ENCODE measurements around the gene CRB2.

Gene CRB2

DNA sequence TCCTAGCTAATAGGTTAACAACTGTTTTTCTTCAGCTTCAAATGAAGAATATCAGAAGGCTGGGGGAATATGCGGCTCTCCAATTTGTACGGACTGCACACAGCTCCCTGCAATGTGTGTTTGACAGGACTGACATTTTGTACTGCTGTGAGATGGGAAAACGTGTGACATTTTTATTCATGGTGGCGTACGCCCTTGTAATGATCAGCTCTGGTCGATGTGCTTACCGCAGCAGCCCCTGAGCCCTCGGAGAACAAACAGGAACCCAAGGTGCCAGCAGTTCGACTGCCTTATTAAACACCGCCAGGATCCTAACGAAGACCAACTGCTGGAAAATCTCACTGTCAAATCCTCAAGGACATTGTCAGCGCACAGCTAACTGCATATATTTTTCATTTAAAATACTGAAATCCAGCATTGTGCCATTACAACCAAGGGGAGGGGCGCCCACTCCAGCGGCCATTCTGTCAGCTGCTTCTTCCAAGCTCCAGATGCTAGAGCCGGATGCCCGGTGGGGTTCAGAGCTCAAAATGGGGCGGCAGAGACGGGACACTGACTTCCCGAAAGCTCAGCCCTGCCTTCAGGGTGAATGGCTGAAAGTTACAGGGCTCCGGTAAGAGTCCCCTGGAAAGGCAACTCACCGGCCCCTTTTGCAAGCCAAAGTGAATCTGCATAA is 66.8 kb downstream of the CRB2 start:
- DNase-seq (ENCODE audit: insufficient read length, low spot score) (no peak), FAIRE-seq (no peak)
- TF ChIP-seq, protein P1, sequence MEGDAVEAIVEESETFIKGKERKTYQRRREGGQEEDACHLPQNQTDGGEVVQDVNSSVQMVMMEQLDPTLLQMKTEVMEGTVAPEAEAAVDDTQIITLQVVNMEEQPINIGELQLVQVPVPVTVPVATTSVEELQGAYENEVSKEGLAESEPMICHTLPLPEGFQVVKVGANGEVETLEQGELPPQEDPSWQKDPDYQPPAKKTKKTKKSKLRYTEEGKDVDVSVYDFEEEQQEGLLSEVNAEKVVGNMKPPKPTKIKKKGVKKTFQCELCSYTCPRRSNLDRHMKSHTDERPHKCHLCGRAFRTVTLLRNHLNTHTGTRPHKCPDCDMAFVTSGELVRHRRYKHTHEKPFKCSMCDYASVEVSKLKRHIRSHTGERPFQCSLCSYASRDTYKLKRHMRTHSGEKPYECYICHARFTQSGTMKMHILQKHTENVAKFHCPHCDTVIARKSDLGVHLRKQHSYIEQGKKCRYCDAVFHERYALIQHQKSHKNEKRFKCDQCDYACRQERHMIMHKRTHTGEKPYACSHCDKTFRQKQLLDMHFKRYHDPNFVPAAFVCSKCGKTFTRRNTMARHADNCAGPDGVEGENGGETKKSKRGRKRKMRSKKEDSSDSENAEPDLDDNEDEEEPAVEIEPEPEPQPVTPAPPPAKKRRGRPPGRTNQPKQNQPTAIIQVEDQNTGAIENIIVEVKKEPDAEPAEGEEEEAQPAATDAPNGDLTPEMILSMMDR (IDR thresholded peaks at IDR 0.05; ENCODE audit: insufficient read depth, missing control alignments): no peak

DNA sequence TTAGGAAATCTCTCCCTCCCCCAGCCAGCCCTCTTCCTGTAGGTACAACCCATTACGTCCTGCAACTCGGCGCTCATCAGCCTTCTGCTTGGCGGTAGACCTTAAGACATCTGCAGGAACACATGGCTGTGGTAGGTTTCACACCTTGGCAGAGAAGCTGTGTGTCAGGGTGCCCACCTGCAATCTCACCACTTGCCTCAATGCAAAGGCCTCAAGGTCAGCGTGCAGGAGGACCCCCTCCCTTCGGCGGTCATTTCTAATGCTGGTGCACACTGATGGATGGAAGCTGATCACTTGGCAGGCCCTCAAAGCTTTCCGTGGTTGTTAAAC is 67.3 kb downstream of the CRB2 start:
- no peak for FAIRE-seq
- DNase-seq (ENCODE audit: insufficient read length, low spot score): no peak
- TF ChIP-seq, protein P1 (IDR thresholded peaks at IDR 0.05; ENCODE audit: insufficient read depth, missing control alignments): no peak

DNA sequence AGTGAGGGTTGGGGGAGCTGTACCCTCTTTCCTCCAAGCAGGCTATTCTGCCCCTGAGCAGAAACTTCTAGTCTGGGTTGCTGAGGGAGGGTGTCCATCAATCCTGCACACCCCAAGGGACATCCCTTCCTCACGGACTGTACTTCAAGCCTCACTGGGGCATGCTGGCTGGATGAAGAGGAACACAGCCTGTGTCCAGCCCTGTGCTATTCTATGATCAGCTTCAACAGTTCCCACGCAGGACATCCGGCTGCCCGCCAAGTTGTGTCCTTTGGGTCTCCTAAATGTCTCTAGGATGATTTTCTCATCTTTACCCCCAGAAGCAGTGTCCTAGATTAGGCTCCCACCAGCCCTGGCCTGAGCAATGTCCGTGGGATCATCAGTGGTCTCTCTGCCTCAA is 68.1 kb downstream of the CRB2 start:
- no peak for DNase-seq (ENCODE audit: insufficient read length, low spot score)
- FAIRE-seq: no peak
- TF ChIP-seq, protein P1 (IDR thresholded peaks at IDR 0.05; ENCODE audit: insufficient read depth, missing control alignments): no peak

DNA sequence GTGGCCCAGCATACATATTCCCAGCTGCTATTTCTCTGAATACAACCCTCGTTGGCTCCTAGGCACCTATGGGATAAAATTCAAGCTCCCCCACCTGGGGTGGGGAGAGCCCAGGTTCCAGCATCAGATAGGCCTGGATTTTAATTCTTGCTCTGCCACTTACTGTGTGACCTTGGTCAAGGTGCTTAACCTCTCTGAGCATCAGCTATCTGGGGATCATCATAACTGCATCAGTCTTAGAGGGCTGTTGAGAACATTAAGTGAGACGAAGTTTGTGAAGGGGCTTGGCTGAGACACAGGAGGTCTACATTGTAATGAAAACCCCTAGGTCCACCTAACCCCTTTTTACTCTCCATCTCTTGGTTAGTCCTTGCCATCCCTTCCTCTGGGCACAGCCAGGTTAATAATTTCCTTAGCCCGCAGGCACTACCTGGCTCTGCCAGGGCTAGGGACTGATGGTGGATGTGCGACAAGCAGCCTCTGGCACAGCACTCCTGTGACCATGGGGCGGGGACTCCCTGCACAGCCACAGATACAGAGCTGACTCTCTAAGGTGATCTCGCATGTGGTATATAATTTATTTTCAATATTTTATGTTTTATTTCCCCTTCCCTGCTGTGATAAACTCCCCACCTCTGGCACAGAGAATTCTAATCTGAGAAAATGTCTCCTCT is 68.7 kb downstream of the CRB2 start:
- FAIRE-seq (no peak), DNase-seq (ENCODE audit: insufficient read length, low spot score) (no peak)
- TF ChIP-seq, protein P1 (IDR thresholded peaks at IDR 0.05; ENCODE audit: insufficient read depth, missing control alignments): no peak

DNA sequence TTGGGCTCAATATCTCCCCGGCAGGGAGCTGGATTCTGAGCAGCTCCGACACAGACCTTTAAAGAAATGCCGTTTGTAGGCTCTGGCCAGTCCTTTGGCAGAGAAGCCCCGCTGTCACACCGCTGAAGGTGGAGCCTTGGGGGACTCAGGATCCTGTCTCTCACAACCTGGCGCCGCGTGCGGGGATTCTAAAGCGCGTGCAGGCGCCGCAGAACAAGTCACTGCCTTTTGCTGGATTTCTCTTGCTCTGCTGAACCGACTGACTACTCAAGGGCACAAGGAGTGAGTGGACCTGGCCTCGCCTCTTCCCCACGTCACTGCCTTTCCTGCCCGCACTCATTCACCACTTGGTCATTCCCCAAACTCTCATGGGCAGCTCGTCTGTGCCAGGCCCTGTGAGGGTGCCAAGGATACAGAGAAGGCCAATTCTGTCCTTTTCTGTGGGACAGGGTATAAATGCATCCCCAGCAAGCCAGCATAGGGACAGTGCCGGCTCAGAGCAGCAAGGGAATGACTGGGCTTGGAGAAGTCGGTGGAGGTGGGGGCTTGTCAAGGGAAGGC is 69.3 kb downstream of the CRB2 start:
- TF ChIP-seq, protein P1 (IDR thresholded peaks at IDR 0.05; ENCODE audit: insufficient read depth, missing control alignments): no peak
- no peak for FAIRE-seq
- no peak for DNase-seq (ENCODE audit: insufficient read length, low spot score)

DNA sequence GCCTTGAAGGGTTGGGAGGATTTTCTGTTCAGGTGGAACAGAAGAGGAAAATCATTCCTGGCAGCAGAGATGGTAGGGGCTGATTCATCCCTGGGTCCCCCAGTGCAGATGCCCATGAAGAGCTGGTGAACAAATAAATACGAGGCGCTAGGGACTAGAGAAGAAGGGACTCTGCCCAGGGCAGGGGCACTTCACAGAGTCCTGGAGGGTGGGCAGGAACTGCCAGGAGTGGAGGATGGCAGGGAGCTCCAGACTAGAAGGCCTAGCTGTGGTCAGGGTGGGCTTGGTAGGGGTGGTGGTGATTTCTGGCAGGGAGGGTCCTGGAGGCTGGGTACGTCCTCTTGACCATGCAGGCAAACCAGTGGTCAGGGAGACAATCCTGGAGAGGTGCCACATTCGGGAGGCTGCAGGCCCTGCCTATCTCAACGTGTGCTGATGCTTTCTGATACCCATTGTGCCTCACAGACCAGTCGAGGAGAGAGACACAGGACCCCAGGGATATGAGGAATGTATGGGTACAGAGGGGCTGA is 69.9 kb downstream of the CRB2 start:
- TF ChIP-seq, protein P1 (IDR thresholded peaks at IDR 0.05; ENCODE audit: insufficient read depth, missing control alignments): no peak
- DNase-seq (ENCODE audit: insufficient read length, low spot score): no peak
- FAIRE-seq: no peak

DNA sequence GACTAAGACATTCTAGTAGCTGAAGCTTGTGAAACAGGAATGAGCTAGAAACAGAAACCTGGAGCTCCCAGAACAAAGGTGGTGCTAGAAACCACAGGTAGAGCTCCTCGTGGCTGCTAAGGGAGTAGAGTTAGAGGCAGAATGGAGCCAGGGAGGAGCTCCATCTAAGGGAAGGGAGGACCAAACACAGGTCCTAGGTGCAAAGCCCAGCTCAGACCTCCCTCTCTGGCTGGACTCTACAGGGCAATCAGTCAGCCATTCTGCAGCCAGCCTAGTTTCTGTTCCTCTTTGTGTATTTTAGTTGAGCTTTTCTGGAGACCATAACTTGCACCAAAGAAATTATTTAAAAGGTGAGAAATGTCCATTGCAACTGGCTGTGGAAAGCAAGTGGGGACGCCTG is 70.4 kb downstream of the CRB2 start:
- no peak for FAIRE-seq
- DNase-seq (ENCODE audit: insufficient read length, low spot score): no peak

More for the DNA sequence above, 70.4 kb downstream of the CRB2 start:
- TF ChIP-seq, protein P1 (IDR thresholded peaks at IDR 0.05; ENCODE audit: insufficient read depth, missing control alignments): no peak
